Pons (tissue), 1 donor: ENCODE data around the gene BBS4.
"Not testable (repeated sequence)": the region's sequence is repeated elsewhere in the genome, so short reads cannot be mapped to it uniquely, and the experiment has no call there.

ENCODE experiments used
- DNase-seq: peaks from one replicate; pipeline ENCODE4 v3.0.0-alpha.2; 2016; ENCODE audit warnings: low spot score

Gene BBS4, protein sequence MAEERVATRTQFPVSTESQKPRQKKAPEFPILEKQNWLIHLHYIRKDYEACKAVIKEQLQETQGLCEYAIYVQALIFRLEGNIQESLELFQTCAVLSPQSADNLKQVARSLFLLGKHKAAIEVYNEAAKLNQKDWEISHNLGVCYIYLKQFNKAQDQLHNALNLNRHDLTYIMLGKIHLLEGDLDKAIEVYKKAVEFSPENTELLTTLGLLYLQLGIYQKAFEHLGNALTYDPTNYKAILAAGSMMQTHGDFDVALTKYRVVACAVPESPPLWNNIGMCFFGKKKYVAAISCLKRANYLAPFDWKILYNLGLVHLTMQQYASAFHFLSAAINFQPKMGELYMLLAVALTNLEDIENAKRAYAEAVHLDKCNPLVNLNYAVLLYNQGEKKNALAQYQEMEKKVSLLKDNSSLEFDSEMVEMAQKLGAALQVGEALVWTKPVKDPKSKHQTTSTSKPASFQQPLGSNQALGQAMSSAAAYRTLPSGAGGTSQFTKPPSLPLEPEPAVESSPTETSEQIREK

DNA sequence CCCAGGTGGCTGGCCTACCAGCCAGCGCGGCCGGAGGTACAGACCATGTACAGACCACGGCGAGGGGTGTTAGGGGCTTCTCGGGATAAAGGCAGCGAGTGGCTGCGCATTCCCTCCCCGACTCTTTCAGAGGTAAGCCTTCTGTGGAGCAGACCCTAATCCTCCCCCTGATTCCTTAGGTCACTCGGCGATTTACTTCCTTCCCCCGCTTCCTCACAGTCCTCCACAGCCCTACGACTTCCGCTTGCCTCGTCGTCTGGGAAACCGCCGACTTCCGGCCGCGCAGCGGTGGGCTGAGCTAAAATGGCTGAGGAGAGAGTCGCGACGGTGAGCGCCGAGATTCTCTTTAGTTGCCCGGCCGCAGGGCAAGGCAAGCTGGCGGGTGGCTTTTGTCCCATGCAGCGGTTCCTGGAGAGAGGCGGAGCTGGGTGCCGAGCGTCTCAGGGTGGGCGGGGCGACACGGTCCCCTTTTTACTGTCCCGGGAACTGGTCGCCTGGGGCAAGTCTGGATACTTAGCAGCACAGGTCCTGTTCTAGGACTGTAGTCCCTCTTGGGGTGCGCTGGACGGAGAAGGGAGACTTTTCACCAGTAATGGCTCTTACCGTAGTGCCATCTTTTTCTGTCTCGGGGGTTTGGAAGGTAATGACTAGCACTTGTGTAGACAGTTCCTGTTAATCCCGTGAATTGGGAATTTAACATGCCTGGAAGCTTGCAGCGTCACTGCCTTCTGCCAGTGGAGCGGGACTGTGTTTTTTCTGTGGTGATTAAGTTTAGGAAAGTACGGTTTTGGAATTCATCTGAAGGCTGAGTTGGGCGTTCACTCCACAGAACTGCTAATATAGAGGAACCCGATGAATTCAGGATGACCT is at the start of gene BBS4, which contains the start of gene HIGD2B:
Gene BBS4, plus strand, starts transcription at position 283 of the 870 bp plus-strand sequence. Its CDS starts 21 bp downstream, at position 304.
Gene HIGD2B, minus strand, starts transcription at position 258 of the 870 bp plus-strand sequence. CDS start 9,808 bp downstream, outside the sequence.
- DNase-seq = peak; percentile 82

DNA sequence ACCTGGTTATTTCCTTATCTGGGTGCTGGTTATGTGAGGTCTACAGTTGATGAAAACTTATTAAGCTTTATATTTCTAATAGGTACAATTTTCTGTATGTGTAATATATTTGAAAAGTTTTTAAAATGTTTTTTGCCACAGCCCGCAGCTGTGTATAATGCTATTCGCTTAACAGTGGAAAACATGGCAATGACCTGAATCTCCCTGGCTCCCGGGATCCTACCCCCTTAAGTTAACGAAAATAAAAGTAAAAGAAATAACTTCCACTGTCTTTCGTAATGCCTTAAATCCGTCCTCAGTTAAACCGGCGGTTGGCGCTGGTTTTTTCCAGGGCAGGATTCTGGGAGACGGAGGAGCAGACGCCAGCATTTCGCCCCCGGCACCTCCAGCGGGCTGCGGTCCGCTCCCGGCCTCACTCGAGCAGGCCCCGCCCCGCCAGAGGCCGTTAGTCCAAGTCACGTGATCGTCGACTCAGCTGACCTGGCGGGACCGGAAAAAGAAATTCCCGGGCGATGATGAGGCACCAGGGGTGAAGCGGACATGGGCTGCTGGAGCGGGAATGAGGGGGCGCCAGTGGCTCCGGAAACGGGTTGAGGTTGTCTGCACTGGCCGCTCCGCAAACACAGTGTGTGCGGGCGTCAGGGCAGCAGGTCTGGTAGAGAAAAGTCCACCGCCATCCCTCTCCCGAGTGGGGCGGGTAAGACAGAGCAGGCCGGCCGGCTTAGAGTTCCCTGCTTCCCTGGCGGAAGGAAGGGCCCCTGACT is 49.3 kb upstream of the BBS4 start:
- DNase-seq = peak; percentile 74

DNA sequence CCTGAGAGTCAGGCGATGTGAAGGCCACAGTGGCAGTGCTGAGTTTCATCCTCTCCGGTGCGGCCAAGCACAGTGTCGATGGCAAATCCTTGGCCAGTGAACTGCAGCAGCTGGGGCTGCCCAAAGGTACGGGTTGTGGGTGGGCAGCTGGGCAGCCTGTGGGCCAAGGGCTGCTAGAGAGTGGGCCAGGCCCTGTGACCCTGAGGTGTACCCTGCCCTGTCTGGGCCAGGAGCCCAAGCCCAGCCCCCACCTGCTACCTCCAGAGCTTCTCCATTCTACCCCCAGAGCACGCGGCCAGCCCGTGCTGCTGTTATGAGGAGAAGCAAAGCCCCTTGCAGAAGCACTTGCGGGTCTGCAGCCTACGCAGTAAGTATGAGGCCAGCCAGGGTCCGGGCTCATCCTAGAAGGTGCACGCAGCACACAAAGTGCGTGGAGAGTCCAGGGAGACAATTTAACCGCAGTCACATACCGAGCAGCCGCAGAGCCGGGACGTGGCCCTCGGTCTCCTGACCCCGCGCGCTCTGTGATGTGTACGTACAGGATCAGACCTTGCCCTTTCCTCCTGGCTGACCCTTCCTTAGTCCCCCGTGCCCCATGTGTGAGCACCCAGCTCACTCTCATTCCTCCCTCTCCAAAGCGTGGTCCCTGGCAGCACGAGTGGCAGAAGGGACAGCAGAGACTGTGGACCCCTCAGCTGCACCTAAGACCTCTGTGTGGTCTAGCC is 46.1 kb upstream of the BBS4 start:
- DNase-seq = not testable (repeated sequence)

DNA sequence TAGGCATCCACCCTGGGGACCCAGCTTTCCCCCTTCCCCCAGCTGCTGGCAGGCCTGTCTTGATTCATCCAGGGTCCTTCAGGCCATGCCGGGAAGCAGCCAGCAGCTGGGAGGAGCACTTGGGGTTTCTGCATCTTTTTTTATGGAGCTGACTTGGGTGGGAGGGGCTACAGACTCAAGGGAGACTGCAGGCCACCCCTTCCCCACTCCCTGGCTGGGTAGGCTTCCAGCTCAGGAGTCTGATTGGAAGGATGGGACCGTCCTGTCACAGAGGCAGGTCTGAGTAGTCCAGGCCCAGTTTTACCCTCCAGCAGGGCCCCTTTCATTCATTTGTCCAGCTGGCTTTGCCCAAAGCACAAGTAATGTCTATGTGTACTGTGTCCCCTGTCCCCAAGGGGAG is 43.7 kb upstream of the BBS4 start:
- DNase-seq = not testable (repeated sequence)

DNA sequence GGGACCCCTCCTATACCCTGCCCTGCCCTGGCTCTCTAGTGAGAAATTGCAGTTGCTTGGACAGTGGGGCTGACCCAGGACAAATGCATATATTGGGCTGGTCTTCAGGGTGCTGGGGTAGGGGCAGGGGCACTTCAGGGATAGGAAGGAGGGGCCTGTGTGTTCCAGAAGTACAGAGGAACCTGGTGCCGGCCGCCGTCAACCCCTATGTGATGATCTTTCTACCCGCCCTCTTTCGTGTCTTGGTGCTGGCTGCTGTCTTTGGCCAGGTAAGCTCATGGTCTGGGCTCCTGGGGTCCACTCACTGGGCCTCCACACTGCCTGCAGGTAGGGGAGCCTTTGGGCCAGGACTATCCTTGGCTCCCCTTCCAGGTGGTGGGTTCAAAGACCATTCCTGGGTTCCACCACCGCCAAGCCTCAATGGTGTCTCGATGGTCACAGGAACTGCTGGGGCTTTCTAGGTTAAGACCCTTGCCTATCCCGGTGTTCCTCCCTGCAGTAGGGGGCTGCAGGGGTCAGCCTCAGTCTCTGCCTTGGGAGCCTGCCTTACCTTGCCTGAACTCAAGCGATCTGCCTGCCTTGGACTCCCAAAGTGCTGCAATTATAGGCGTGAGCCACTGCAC is 37.3 kb upstream of the BBS4 start:
- DNase-seq = not testable (repeated sequence)

DNA sequence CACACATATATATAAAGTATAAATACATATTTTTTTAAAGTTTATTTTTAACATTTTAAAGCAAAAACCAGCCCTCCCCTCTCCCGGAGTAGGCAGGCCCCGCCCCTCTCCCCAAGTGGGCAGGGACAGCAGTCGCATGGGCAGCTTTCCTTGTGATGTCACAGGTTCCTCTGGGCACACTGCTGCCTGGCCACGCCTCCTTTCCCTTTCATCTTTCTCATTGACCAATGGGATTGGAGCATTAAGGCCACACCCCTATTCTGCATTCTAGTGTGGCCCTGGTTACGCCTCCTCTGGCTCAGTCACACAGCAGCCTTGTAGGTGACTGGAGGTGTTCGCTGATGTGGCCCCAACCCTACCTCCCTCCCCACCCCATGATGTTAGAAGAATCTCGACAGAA is 31.6 kb upstream of the BBS4 start, which contains the start of gene GOLGA6B:
Gene GOLGA6B, plus strand, starts transcription at position 301 of the 400 bp plus-strand sequence. Its CDS starts 41 bp downstream, at position 342.
- DNase-seq = not testable (repeated sequence)

DNA sequence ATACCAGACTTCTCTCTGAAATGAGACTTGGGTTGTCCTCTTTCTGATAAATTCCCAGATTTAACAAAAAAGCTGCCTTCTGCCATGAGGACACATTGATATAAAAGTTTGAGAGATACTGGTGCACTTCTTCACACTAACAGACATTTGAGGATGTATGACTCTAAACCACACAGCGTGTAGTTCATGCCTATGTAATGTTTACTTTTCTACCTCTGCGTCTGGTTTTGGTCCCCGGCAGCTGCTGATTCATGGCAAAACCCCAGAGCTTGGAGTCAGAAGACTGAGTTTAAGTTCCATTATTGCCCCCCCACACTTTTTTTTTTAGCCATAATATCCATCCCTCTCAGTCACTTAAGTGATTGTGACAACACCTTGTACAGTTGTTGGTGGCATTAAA is 30.0 kb upstream of the BBS4 start:
- DNase-seq = not testable (repeated sequence)

DNA sequence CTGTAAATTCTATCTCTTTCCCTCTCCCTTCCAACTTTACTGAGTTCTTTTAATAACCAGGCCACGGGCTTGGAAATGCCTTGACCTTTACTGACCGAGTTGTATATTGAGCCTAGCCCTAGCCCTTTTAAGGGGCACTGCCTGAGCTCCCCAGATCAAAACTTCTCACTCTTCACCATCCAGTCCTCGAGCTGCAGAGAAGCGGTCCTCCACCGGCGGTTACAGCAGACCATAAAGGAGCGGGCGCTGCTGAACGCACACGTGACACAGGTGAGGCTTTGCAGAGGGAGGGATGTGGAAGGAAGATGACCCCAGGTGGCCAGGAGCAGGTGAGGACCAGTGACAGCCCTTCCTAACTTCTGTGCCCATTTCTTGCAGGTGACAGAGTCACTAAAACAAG is 24.9 kb upstream of the BBS4 start:
- DNase-seq = not testable (repeated sequence)

DNA sequence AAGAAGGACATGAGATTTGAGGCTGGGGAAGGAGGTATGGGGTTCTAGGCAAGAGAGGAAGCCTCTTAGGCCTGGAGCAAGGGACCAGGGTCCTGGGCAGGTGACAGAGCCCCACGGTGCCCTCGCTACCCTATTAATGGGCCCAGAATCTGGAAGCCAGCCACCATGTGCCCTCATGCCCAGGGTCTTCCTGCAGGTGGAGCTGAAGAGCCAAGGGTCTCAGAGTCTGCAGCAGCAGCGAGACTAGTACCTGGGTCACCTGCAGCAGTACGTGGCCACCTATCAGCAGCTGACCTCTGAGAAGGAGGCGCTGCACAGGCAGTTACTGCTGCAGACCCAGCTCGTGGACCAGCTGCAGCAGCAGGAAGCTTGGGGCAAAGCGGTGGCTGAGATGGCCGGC is 22.1 kb upstream of the BBS4 start:
- DNase-seq = not testable (repeated sequence)

DNA sequence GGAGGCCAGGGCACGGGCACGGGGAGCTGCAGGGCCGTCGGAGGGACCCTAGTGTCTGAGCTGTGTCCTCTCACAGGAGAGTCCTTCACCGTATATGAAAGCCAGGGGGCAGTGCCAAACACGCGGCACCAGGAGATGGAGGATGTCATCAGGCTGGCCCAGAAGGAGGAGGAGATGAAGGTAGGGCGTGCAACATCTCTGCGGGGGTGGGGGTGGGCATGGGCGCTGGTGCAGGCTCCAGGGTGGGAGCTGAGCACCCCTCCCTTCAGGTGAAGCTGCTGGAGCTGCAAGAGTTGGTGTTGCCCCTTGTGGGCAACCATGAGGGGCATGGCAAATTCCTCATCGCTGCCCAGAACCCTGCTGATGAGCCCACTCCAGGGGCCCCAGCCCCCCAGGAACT is 20.3 kb upstream of the BBS4 start:
- not testable (repeated sequence) for DNase-seq

DNA sequence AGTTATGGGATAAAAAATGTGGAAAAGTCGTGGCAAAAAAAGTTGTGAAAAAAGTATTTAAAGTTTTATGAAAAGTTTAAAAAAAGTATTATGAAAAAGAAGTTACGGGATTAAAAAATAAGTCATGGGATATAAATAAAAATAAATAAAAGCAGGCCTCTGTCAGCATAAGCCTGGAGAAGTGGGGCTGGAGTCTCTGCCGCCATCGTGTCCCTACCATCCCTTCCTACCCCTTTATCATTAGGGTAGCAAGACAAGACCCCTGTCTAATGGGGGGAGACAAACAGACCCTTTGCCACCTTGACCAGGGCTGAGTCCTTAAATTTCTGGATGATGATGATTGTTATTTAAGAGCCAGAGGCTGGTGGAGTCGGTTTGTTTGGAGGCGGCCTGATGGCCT is 16.2 kb upstream of the BBS4 start:
- not testable (repeated sequence) for DNase-seq

DNA sequence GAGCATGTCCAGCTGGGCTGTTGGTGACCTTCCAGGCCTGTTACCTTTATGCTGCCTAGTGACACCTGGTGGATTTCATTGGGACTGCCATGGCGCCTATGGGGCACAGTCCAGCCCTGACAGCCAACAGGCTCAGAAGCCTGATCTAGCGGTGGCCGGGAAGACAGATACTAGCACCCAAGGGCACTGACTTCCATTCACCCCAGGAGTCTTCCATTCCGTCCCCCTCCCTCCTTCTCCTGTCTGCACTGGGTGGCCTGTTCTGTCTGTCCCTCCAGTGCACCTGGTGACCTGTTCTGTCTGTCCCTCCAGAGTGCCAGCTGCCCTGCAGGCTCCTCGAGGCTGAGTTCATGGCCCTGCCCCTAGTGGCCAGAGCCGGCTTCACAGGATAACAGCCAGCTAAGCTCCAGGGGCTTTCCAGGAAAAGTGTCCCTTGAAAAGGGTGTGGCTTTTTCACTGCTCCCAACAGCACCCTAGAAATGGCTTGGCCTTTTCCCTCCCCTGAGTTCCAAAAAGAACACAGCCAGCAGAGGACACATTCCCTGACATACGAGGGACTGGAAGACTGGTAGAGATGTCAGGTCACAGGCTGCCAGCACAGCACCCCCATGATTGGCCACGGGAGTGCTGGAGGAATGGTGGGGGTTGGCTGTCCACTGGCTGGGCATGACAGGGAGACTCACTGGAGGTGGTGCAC is 15.2 kb upstream of the BBS4 start:
- peak; percentile 73 for DNase-seq

DNA sequence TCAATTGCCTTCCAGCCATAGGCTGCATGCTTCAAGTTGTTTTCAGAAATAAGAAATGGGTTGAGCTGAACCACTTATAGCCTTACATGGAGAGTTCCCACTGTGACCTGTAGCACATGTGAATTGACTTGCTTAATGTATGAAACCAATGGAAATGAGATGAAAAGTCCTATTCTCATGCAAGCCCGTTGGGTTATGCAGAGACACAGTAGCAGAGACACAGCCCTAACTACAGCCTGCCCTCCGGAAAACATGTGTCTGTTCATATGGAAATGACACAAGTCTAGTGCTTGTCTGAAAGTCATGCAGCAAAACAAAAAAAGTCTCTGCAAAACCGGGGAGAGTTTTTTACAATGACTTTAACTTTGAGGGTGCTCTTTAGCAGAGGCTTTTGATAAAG is 14.5 kb upstream of the BBS4 start:
- DNase-seq = no peak

DNA sequence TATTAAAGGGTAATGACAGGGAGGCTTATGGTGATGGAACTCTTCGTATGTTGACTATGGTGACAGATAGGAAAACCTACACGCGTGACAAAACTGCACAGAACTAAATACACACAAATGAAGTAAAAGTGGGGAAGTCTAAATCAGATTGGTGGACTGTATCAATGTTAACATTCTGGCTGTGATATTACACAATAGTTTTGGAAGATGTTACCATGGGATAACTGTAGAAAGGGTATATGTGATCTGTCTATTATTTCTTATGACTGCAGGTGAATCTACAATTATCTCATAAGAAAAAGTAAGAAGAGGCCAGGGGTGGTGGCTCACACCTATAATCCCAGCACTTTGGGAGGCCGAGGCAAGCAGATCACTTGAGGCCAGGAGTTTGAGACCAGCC is 9.2 kb upstream of the BBS4 start:
- no peak for DNase-seq

DNA sequence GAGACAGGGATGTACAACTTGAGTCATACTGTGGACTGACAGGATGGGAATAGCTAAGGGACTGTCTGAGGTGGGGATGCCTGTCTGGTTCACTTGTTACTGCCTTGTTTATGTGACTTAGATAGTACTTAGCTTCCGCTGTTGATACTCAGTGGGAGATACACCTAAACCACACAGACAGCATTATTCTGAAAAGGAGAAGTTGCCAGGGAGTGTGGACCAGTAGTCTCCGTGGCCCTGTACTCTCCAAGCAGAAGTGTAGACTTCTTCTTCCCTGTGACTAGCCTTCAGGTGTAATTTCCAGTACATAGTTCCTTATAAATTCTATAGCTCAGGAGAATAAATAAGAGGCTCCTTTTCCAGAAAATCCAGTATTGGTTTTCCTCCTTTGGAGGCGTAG is 5.1 kb upstream of the BBS4 start:
- DNase-seq = no peak

DNA sequence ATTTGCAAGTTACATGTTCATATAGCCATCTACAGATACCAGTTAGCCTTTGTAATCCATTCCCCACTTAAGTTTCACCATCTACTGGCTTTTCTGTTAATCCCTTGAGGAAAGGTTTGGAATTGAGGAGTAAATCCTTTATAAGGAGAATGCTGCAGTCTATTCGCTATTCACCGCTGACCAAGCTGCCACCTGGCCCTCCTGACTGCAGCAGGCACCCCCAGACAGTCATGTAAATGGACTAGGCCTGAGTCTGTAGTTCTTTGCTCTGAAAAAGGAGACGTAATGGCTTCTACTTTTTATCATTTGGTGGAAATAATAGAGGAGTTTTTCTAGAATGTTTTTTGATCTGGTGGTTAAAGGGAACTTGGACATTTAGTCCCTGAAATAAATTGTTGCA is 3.2 kb upstream of the BBS4 start:
- DNase-seq = no peak

DNA sequence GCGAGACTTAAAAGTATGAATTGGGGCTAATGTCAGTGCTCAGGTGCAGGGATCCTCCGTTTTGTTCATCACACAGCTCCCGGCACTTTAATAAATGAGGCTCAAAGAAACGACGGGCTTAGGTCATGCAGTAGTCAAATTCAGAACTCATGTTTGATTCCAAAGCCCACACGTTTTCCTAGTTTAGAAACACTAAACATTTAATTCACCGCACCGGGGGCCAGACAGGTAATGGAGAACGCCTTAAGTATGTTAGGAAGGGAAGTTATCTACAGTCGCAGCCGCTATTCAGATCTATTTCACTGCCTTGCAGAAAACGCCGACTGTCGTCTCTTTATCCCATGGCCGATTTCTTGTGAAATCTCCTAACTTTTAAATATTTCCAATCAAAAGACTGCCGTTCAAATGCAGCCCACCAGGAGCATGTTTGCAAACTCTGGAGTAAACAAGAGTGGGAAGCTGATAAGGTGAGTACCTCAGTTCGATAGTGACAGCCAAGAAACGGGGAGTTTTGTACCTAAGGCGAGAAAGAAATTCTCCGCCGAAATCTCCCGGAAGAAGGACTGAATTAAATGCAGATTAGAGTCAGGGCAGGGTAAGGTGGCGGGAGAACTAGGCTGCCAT is 594 bp upstream of the BBS4 start:
- DNase-seq = no peak

DNA sequence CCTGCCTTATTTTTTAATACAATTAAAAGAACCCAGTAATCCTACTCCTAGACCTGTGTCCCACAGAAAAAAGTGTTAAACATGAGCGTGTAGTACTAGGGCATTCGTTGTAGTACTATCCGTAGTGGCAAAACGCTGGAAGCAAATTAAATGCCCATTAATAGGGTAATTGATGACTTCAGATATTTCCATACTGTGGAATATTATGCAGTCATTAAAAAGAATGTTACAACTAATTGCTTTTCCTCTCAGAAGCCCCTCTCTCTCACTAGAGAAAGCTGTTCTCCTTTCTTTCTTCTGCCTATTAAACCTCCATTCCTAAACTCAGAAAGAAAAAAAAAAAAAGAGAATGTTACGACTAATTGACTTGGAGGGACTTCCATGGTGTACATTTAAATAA is 2.7 kb downstream of the BBS4 start:
- no peak for DNase-seq

DNA sequence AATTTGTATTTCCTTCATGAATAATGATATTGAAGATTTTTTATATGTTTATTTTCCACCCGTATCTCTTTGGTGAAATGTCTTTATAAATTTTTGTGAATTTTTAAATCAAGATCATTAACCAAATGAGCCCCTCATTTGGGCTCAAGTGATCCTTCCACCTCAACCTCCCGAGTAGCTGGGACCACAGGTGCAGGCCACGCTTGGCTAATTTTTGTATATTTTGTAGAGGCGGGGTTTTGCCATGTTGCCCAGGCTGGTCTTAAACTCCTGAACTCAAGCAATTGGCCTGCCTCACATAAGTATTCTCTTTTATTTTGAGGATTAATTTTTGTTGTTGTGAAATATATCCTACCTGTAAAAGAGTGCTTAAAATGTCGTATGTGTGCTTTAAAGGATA is 4.9 kb downstream of the BBS4 start:
- no peak for DNase-seq
